ENCODE measurements around the gene GRAMD2B. TPM values are rescaled to one million over a fixed set of nuclear protein-coding genes. Genes with fewer than 3 reads are reported as not detected.

Gene GRAMD2B
- total RNA-seq, 1 experiment from 2014 or later: 6.7 TPM

DNA sequence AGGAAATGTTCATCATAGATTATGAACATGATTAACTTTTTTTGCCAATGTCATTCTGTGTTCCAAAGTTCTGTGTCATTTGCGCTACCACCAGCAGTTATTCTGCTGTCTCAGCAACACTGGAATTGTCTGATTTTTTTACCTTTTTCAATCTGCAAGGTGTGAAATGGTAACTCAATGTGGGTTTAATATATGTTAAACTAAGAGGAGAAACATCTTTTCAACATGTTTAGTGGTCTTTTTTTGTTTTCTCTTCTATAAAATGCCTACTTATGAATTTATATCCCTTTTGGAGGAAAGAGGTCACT lies 49.1 kb upstream of the GRAMD2B start:
- H4K5ac ChIP-seq (ENCODE audit: insufficient read length, low read depth, low read length): no peak overlapping the region
- Mint-ChIP-seq H3K4me1 (peaks cover 37 to 44% of the 10 kb centered on the region in 2 experiments), H3K4me3 (no peak overlapping the region), H3K36me3 (ENCODE audit: insufficient read depth in 1 of 3, low read depth in 3 of 3) (no peaks in the 10 kb centered on the region), H3K27ac (no peak overlapping the region), H3K27me3 (ENCODE audit: low read depth) (no peaks in the 10 kb centered on the region), H3K9me3 (no peaks in the 10 kb centered on the region)
- no peak overlapping the region for H2BK5ac ChIP-seq (ENCODE audit: insufficient read length, low read length)
- WGBS (ENCODE audit: extremely low coverage, insufficient read length, low lambda C conversion rate): no CpG with 5 or more reads among the region's 1 CpG
- H2AK5ac ChIP-seq (ENCODE audit: insufficient read length, low read length): no peak overlapping the region
- no peak overlapping the region for H3K23ac ChIP-seq (ENCODE audit: insufficient read length, low read depth, low read length)
- no peak overlapping the region for H4K8ac ChIP-seq (replicated peaks; ENCODE audit: insufficient read length, low read depth, low read length)
- H4K91ac ChIP-seq (ENCODE audit: insufficient read length, low read depth, low read length): no peak overlapping the region
- H2BK15ac ChIP-seq (ENCODE audit: low read depth, low read length): no peak overlapping the region
- no peak overlapping the region for H3K14ac ChIP-seq (ENCODE audit: insufficient read depth, low read length)
- no peak overlapping the region for H2BK20ac ChIP-seq (ENCODE audit: low read depth, low read length, poor library complexity, severe bottlenecking)
- TF ChIP-seq, protein P1, sequence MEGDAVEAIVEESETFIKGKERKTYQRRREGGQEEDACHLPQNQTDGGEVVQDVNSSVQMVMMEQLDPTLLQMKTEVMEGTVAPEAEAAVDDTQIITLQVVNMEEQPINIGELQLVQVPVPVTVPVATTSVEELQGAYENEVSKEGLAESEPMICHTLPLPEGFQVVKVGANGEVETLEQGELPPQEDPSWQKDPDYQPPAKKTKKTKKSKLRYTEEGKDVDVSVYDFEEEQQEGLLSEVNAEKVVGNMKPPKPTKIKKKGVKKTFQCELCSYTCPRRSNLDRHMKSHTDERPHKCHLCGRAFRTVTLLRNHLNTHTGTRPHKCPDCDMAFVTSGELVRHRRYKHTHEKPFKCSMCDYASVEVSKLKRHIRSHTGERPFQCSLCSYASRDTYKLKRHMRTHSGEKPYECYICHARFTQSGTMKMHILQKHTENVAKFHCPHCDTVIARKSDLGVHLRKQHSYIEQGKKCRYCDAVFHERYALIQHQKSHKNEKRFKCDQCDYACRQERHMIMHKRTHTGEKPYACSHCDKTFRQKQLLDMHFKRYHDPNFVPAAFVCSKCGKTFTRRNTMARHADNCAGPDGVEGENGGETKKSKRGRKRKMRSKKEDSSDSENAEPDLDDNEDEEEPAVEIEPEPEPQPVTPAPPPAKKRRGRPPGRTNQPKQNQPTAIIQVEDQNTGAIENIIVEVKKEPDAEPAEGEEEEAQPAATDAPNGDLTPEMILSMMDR (conservative IDR thresholded peaks at IDR 0.05): no peak
- no peak overlapping the region for H3K9ac ChIP-seq (ENCODE audit: extremely low read depth, insufficient read length, low read length)
- H3K4ac ChIP-seq (ENCODE audit: low read depth, low read length): no peak overlapping the region
- H3K79me1 ChIP-seq (ENCODE audit: insufficient read depth, low read depth, low read length, poor library complexity, severe bottlenecking): no peaks in the 10 kb centered on the region
- H3K9me3 ChIP-seq (ENCODE audit: control insufficient read depth, low read depth, low read length): no peaks in the 10 kb centered on the region
- H2BK12ac ChIP-seq (ENCODE audit: insufficient read length, low read depth, low read length): no peak overlapping the region
- no peak overlapping the region for H3T11ph ChIP-seq (ENCODE audit: low read length)
- H2BK120ac ChIP-seq (ENCODE audit: low read depth, low read length, poor library complexity, severe bottlenecking): no peak overlapping the region
- H3K79me2 ChIP-seq (ENCODE audit: insufficient read depth, low read length): no peaks in the 10 kb centered on the region
- no peak overlapping the region for H3K27ac ChIP-seq (ENCODE audit: insufficient read length, low read depth, low read length)
- no peaks in the 10 kb centered on the region for H3K23me2 ChIP-seq (ENCODE audit: insufficient read length, low read depth, low read length, poor library complexity, severe bottlenecking)
- H3K4me1 ChIP-seq (ENCODE audit: insufficient read depth, low read length): peaks cover 13% of the 10 kb centered on the region; the same call in 1 of the 2 replicates
- no peaks in the 10 kb centered on the region for H4K20me1 ChIP-seq (ENCODE audit: control insufficient read depth, insufficient read depth, insufficient read length)
- DNase-seq: no peak
- H3K56ac ChIP-seq (ENCODE audit: insufficient read length, low read depth, low read length): no peak overlapping the region
- H3K4me2 ChIP-seq (ENCODE audit: insufficient read depth, insufficient read length, low read length): no peak overlapping the region
- H3K27me3 ChIP-seq (ENCODE audit: insufficient read depth, low read length): no peaks in the 10 kb centered on the region
- no peak overlapping the region for H3K18ac ChIP-seq (ENCODE audit: insufficient read length, low read depth, low read length)
- H2AFZ ChIP-seq (ENCODE audit: low read length): no peak overlapping the region
